DOHH2 (cell line): Measurements from ENCODE around the gene ZBBX.

Experiments used
- H3F3A ChIP-seq: fragments of 200-600 bp; sonication (generic), shearing (Covaris generic); 2 replicates; pipeline ENCODE4 v1.6.0; 2016; ENCODE audit warnings: antibody characterized with exemption, mild to moderate bottlenecking; ENCODE audit not compliant: control insufficient read depth, insufficient read depth
- H3K27ac ChIP-seq: fragments of 200-600 bp; sonication (generic); 2 replicates; pipeline ENCODE4 v1.5.1; 2014; ENCODE audit warnings: low read depth, mild to moderate bottlenecking, low read length, moderate library complexity
- H3K27me3 ChIP-seq: fragments of 200-600 bp; sonication (generic); 2 replicates; pipeline ENCODE4 v1.6.1; 2014; ENCODE audit warnings: mild to moderate bottlenecking, low read length, mixed read lengths; ENCODE audit not compliant: control insufficient read depth
- H3K36me3 ChIP-seq: fragments of 200-600 bp; sonication (generic); 2 replicates; pipeline ENCODE4 v1.6.1; 2014; ENCODE audit warnings: mild to moderate bottlenecking, low read length, moderate library complexity, mixed read lengths; ENCODE audit not compliant: control insufficient read depth
- H3K4me1 ChIP-seq: fragments of 200-600 bp; sonication (generic); 2 replicates; pipeline ENCODE4 v1.6.1; 2014; ENCODE audit warnings: mild to moderate bottlenecking, low read length, mixed read lengths; ENCODE audit not compliant: control insufficient read depth
- H3K4me2 ChIP-seq: fragments of 200-600 bp; sonication (generic); 2 replicates; pipeline ENCODE4 v1.6.0; 2014; ENCODE audit warnings: mild to moderate bottlenecking, low read length, moderate library complexity
- H3K4me3 ChIP-seq: fragments of 200-600 bp; sonication (generic); 2 replicates; pipeline ENCODE4 v1.5.1; 2014; ENCODE audit warnings: mild to moderate bottlenecking, low read length, mixed read lengths
- H3K79me2 ChIP-seq: fragments of 200-600 bp; sonication (generic); 2 replicates; pipeline ENCODE4 v1.6.1; 2014; ENCODE audit warnings: mild to moderate bottlenecking, low read length, mixed read lengths; ENCODE audit not compliant: control insufficient read depth
- H3K9me2 ChIP-seq: fragments of 200-600 bp; sonication (generic); replicated peaks from 2 replicates; pipeline ENCODE4 v1.6.1; 2014; ENCODE audit warnings: mild to moderate bottlenecking, low read length, mixed read lengths; ENCODE audit not compliant: control insufficient read depth
- H3K9me3 ChIP-seq: fragments of 200-600 bp; sonication (generic); 2 replicates; pipeline ENCODE4 v1.6.1; 2014; ENCODE audit warnings: antibody characterized with exemption, low read length, mixed read lengths; ENCODE audit not compliant: control insufficient read depth, insufficient read depth
- H4K20me1 ChIP-seq: fragments of 200-600 bp; sonication (generic); 2 replicates; pipeline ENCODE4 v1.6.0; 2014; ENCODE audit warnings: low read depth, mild to moderate bottlenecking, antibody characterized with exemption, low read length, moderate library complexity; ENCODE audit not compliant: control insufficient read depth, insufficient read depth
- CTCF ChIP-seq: fragments of 200-600 bp; sonication (generic); IDR thresholded peaks from one replicate; pipeline ENCODE4 v1.5.1; 2014; ENCODE audit warnings: antibody characterized with exemption, mild to moderate bottlenecking, low read depth, low read length; ENCODE audit not compliant: poor library complexity, severe bottlenecking
- EZH2phosphoT487 ChIP-seq: fragments of 200-600 bp; sonication (generic); IDR thresholded peaks from 2 replicates; pipeline ENCODE4 v1.6.1; 2017; ENCODE audit warnings: borderline replicate concordance, mild to moderate bottlenecking, antibody characterized with exemption, low read length, moderate library complexity, mixed read lengths

The ZBBX gene

DNA sequence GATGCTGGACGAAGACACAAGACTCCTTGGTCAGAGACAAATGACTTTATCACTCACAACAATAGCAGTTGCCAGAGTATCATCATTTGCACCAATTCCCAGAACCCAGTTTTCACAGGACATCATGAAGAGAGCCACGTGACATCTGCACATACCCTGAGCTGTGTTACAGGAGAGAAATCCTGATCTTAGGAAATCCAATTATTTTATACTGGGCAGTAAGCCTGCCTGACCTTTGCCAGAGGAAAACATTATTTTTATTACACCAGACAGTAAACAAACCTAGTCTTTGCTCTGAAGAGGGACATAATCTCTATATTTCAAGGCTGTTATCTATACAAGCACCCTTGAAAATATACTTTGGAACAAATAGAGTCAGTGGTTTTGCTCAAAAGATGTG is 77.4 kb downstream of the ZBBX start:
- Histone ChIP-seq H3K4me3 (no peak overlapping the region), H3K4me1 (no peaks in the 10 kb centered on the region), H3K9me3 (no peaks in the 10 kb centered on the region), H3K9me2 (no peaks in the 10 kb centered on the region), H3K27me3 (no peaks in the 10 kb centered on the region), H3K79me2 (no peaks in the 10 kb centered on the region), H3K36me3 (no peaks in the 10 kb centered on the region), H3K4me2 (no peak overlapping the region), H3K27ac (no peak overlapping the region), H3F3A (no peaks in the 10 kb centered on the region), H4K20me1 (no peaks in the 10 kb centered on the region)
- TF ChIP-seq EZH2phosphoT487 (no peak), CTCF (no peak)

DNA sequence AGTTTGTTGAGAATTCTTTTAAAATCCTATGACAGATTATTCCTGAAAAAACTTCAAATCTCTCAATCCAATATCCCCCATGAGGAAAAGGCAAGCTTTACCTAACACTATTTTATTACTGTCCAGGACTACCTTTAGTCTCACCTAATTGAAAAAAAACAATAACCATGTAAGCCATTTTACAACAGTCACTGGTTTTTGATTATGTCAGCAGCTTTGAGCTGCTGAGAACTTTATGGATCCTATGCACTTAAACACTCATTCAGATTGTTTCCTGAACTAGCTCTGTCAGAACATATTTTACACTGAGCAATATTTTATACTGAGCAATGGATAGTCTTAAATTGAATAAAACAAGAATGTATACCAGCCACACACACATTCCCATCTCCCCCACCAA is 79.9 kb downstream of the ZBBX start:
- no peak overlapping the region for H3K4me3 ChIP-seq
- no peaks in the 10 kb centered on the region for H3K9me2 ChIP-seq
- no peaks in the 10 kb centered on the region for H3K36me3 ChIP-seq
- no peaks in the 10 kb centered on the region for H3K79me2 ChIP-seq
- TF ChIP-seq EZH2phosphoT487, result no peak
- TF ChIP-seq CTCF, result no peak
- H4K20me1 ChIP-seq, result no peaks in the 10 kb centered on the region
- H3K27ac ChIP-seq, result no peak overlapping the region
- H3K27me3 ChIP-seq, result no peaks in the 10 kb centered on the region
- H3K9me3 ChIP-seq, result no peaks in the 10 kb centered on the region
- no peaks in the 10 kb centered on the region for H3K4me1 ChIP-seq
- no peak overlapping the region for H3K4me2 ChIP-seq
- H3F3A ChIP-seq, result no peaks in the 10 kb centered on the region

DNA sequence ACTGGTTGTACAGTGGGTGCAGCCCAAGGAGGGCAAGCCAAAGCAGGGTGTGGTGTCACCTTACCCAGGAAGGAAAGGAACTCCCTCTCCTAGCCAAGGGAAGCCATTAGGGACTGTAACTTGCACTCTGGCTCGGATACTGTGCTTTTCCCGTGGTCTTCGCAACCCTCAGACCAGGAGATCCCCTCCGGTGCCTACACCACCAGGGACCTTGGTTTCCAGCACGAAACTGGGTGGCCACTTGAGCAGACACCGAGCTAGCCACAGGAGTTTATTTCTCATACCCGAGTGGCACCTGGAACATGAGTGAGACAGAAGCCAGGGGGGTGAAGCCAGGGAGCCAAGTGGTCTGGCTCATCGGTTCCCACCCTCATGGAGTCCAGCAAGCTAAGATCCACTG is 90.7 kb downstream of the ZBBX start:
- Histone ChIP-seq H3K9me3 (no peaks in the 10 kb centered on the region), H3K36me3 (no peaks in the 10 kb centered on the region), H3K27me3 (no peaks in the 10 kb centered on the region), H3K4me3 (no peak overlapping the region), H3K4me1 (no peaks in the 10 kb centered on the region), H3K27ac (no peak overlapping the region), H3K9me2 (no peaks in the 10 kb centered on the region), H3K4me2 (no peak overlapping the region), H3F3A (no peaks in the 10 kb centered on the region), H4K20me1 (no peaks in the 10 kb centered on the region), H3K79me2 (no peaks in the 10 kb centered on the region)
- no peak for TF ChIP-seq CTCF
- no peak for TF ChIP-seq EZH2phosphoT487

- TF ChIP-seq CTCF, result no peak
- H3K36me3 ChIP-seq, result no peaks in the 10 kb centered on the region
- no peak overlapping the region for H3K4me3 ChIP-seq
- no peaks in the 10 kb centered on the region for H3K79me2 ChIP-seq
- H3K4me1 ChIP-seq, result no peaks in the 10 kb centered on the region
- no peaks in the 10 kb centered on the region for H3K27me3 ChIP-seq
- H4K20me1 ChIP-seq, result no peaks in the 10 kb centered on the region
- H3F3A ChIP-seq, result no peaks in the 10 kb centered on the region
- H3K9me3 ChIP-seq, result no peaks in the 10 kb centered on the region
- H3K9me2 ChIP-seq, result no peaks in the 10 kb centered on the region
- H3K27ac ChIP-seq, result no peak overlapping the region
- H3K4me2 ChIP-seq, result no peak overlapping the region
These were observed 91.4 kb downstream of the ZBBX start for GRCh38 chr3:167288737-167289136.
